Tibial nerve (tissue), 4 donors: ENCODE results near the gene PECR.
"Not testable (repeated sequence)": the region's sequence is repeated elsewhere in the genome, so short reads cannot be mapped to it uniquely, and the experiment has no call there.

ENCODE experiments used
- CTCF ChIP-seq, 5 experiments: fragments of 200-600 bp in 3 of 5; fragments of 450-650 bp in 2 of 5; sonication (generic) in 3 of 5; IDR thresholded peaks; one replicate each; pipeline ENCODE4 v1.5.1; 2016 to 2019; ENCODE audit warnings: antibody characterized with exemption in 5 of 5, mild to moderate bottlenecking in 3 of 5, moderate library complexity in 2 of 5
- EP300 ChIP-seq, 2 donors: sonication (generic); formaldehyde crosslinking; IDR thresholded peaks; one replicate each; pipeline ENCODE4 v1.6.1; 2017; ENCODE audit warnings: antibody characterized with exemption in 2 of 2, mild to moderate bottlenecking in 1 of 2
- POLR2A ChIP-seq, 2 donors: fragments of 450-650 bp; IDR thresholded peaks; one replicate each; pipeline ENCODE4 v1.6.1; 2017; ENCODE audit warnings: antibody characterized with exemption in 2 of 2, mild to moderate bottlenecking in 2 of 2, moderate library complexity in 2 of 2

- not testable (repeated sequence) for TF ChIP-seq POLR2A, CTCF, EP300 (IDR thresholded peaks at IDR 0.05)
Observed at GRCh38 chr2:216009215-216009614, 72.4 kb downstream of the PECR start.
